Measurements from ENCODE around the gene NRN1L.

NRN1L gene

GRCh38 chr16:67872631-67873434 is 11.9 kb upstream of the NRN1L start, which contains the start of gene EDC4:
EDC4 (plus strand) TSS chr16:67873052; CDS start chr16:67873262, 210 bp downstream.
- Mint-ChIP-seq H3K27ac (peak within 1 kb of the TSS; percentile 80 to 96 (median 85)), H3K36me3 (ENCODE audit: low read depth) (peaks cover 31% of the 10 kb centered on the region), H3K27me3 (ENCODE audit: low read depth) (no peaks in the 10 kb centered on the region), H3K4me3 (peak within 1 kb of the TSS; percentile 91 to 97 (median 96)), H3K4me1 (peaks cover 22% of the 10 kb centered on the region), H3K9me3 (no peaks in the 10 kb centered on the region)
- TF ChIP-seq CTCF (IDR thresholded peaks at IDR 0.05; ENCODE audit: unreplicated experiment in 3 of 3) = no peak

GRCh38 chr16:67873435-67874370 is 11.0 kb upstream of the NRN1L start:
- H3K4me1 Mint-ChIP-seq = peaks cover 22% of the 10 kb centered on the region
- H3K27me3 Mint-ChIP-seq (ENCODE audit: low read depth) = no peaks in the 10 kb centered on the region
- H3K4me3 Mint-ChIP-seq = peak overlapping the region; percentile 91 to 97 (median 96)
- no peak for TF ChIP-seq CTCF (IDR thresholded peaks at IDR 0.05; ENCODE audit: unreplicated experiment in 3 of 3)
- H3K36me3 Mint-ChIP-seq (ENCODE audit: low read depth) = peaks cover 32% of the 10 kb centered on the region
- H3K27ac Mint-ChIP-seq = peak overlapping the region; percentile 80 to 96 (median 85)
- H3K9me3 Mint-ChIP-seq = no peaks in the 10 kb centered on the region

- no peaks in the 10 kb centered on the region for H3K27me3 Mint-ChIP-seq (ENCODE audit: low read depth)
- peak overlapping the region; percentile 91 to 97 (median 96) for H3K4me3 Mint-ChIP-seq
- H3K4me1 Mint-ChIP-seq = peaks cover 22% of the 10 kb centered on the region
- no peaks in the 10 kb centered on the region for H3K9me3 Mint-ChIP-seq
- TF ChIP-seq CTCF (IDR thresholded peaks at IDR 0.05; ENCODE audit: unreplicated experiment in 3 of 3) = no peak
- H3K36me3 Mint-ChIP-seq (ENCODE audit: low read depth) = peaks cover 39% of the 10 kb centered on the region
- H3K27ac Mint-ChIP-seq = peak overlapping the region; percentile 80 to 96 (median 85)
Observed at GRCh38 chr16:67874372-67874771, 10.3 kb upstream of the NRN1L start.

- no peak overlapping the region for H3K27ac Mint-ChIP-seq
- no peak overlapping the region for H3K4me3 Mint-ChIP-seq
- peaks cover 41% of the 10 kb centered on the region for H3K36me3 Mint-ChIP-seq (ENCODE audit: low read depth)
- no peaks in the 10 kb centered on the region for H3K9me3 Mint-ChIP-seq
- TF ChIP-seq CTCF (IDR thresholded peaks at IDR 0.05; ENCODE audit: unreplicated experiment in 3 of 3) = no peak
- peaks cover 32% of the 10 kb centered on the region for H3K4me1 Mint-ChIP-seq
- no peaks in the 10 kb centered on the region for H3K27me3 Mint-ChIP-seq (ENCODE audit: low read depth)
Observed at GRCh38 chr16:67877064-67877463, 7.6 kb upstream of the NRN1L start.

GRCh38 chr16:67878232-67878631 is 6.5 kb upstream of the NRN1L start:
- Mint-ChIP-seq H3K4me3 (no peak overlapping the region), H3K36me3 (ENCODE audit: low read depth) (peaks cover 44% of the 10 kb centered on the region), H3K9me3 (no peaks in the 10 kb centered on the region), H3K27ac (no peak overlapping the region), H3K4me1 (peaks cover 41% of the 10 kb centered on the region), H3K27me3 (ENCODE audit: low read depth) (no peaks in the 10 kb centered on the region)
- TF ChIP-seq CTCF (IDR thresholded peaks at IDR 0.05; ENCODE audit: unreplicated experiment in 3 of 3) = no peak
